Large intestine (tissue), 3 donors: Measurements from ENCODE around the gene PLEKHB2. TPM values are rescaled to one million over a fixed set of nuclear protein-coding genes. Genes with fewer than 3 reads are reported as not detected.
"Not testable (repeated sequence)": the region's sequence is repeated elsewhere in the genome, so short reads cannot be mapped to it uniquely, and the experiment has no call there.

Experiments
- DNase-seq, 2 donors: peaks; one replicate each; pipeline versions ENCODE4 v3.0.0 to v3.0.0-alpha.2; 2013
- H3K27ac ChIP-seq: one replicate; pipeline ENCODE4 v1.5.1; 2013; ENCODE audit warnings: low read length
- H3K27me3 ChIP-seq: 2 replicates; pipeline ENCODE4 v1.6.1; 2013; ENCODE audit warnings: low read length; ENCODE audit not compliant: control insufficient read depth, insufficient read depth
- H3K36me3 ChIP-seq: 2 replicates; pipeline ENCODE4 v1.6.1; 2013; ENCODE audit warnings: low read length; ENCODE audit not compliant: control insufficient read depth, insufficient read depth
- H3K4me1 ChIP-seq: one replicate; pipeline ENCODE4 v1.6.1; 2013; ENCODE audit warnings: low read length; ENCODE audit not compliant: control insufficient read depth, insufficient read depth
- H3K4me3 ChIP-seq: one replicate; pipeline ENCODE4 v1.5.1; 2013; ENCODE audit warnings: low read length
- H3K9me3 ChIP-seq: one replicate; pipeline ENCODE4 v1.6.1; 2013; ENCODE audit warnings: mild to moderate bottlenecking, low read depth, low read length, moderate library complexity; ENCODE audit not compliant: control insufficient read depth
- WGBS: methylation state at CpG from one replicate; pipeline ENCODE4 v1.1.5; 2013; ENCODE audit warnings: low lambda C conversion rate; ENCODE audit not compliant: insufficient coverage; 5-methylcytosine and 5-hydroxymethylcytosine counted together
- polyA plus RNA-seq: library from polyadenylated mRNA; unstranded; fragments of 120-200 nt; gene quantifications from one replicate; pipeline ENCODE4 v1.2.1, GENCODE V29; 2013

PLEKHB2 gene
- polyA plus RNA-seq, 1 donor, result 104 TPM

DNA sequence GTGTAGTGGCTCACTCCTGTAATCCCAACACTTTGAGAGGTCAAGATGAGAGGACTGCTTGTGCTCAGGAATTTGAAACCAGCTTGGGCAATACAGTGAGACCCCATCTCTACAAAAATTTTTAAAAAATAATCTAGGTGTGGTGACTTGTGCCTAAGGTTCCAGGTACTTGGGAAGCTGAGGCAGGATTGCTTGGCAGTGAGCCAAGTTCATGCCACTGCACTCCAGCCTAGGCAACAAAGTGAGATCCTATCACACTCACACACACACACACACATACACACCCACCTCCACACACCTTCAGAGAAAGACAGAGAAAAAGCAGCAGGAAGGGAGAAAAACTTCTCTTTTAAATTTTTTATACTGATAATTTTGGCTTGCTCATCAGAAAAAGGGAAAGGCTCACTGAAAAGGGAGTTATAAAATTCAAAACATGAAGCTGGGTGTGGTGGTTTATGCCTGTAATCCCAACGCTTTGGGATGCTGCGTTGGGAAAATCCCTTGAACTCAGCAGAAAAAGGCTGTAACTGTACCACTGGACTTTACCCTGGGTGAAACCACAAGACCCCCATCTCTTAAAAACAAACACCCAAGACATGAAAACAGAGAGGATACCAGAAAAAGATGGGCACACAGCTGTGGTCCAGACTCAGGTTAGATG lies 37.5 kb upstream of the PLEKHB2 start:
- H3K27ac ChIP-seq, result no peak overlapping the region
- no CpG with 5 or more reads among the region's 2 CpGs for WGBS
- no peaks in the 10 kb centered on the region for H3K27me3 ChIP-seq
- no peaks in the 10 kb centered on the region for H3K9me3 ChIP-seq
- no peak overlapping the region for H3K4me3 ChIP-seq
- H3K36me3 ChIP-seq, result peaks cover 57% of the 10 kb centered on the region
- no peak for DNase-seq
- peaks cover 8% of the 10 kb centered on the region for H3K4me1 ChIP-seq

DNA sequence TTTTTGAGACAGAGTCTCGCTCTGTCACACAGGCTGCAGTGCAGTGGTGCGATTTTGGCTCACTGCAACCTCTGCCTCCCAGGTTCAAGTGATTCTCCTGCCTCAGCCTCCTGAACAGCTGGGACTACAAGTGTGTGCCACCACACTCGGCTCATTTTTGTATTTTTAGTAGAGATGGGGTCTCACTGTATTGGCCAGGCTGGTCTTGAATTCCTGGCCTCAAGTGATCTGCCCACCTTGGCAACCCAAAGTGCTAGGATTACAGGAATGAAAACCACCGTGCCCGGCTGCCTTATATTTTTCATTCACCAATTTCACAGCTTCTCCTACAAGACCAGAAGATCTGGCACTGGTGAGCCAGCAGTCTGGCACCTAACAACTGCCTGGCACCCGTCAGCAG lies 37.0 kb upstream of the PLEKHB2 start:
- DNase-seq, H3K9me3 ChIP-seq, H3K27me3 ChIP-seq, H3K27ac ChIP-seq, H3K4me3 ChIP-seq, H3K4me1 ChIP-seq: not testable (repeated sequence)
- H3K36me3 ChIP-seq, result peaks cover 57% of the 10 kb centered on the region
- WGBS, result no CpG with 5 or more reads among the region's 6 CpGs

DNA sequence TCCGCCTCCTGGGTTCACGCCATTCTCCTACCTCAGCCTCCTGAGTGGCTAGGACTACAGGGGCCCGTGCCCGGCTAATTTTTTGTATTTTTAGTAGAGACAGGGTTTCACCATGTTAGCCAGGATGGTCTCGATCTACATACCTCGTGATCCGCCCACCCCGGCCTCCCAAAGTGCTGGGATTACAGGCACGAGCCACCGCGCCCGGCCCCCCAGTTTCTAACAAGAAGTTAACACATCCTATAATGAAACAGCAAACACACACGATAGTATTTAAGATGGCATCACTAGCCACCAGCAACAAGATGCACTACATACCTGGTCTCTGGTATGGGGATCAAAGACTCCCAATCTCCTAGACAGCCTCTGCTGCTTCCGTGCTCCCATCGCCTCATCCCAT lies 29.6 kb upstream of the PLEKHB2 start:
- not testable (repeated sequence) for DNase-seq, H3K27me3 ChIP-seq, H3K4me1 ChIP-seq, H3K27ac ChIP-seq, H3K4me3 ChIP-seq, H3K9me3 ChIP-seq
- peaks cover 82% of the 10 kb centered on the region for H3K36me3 ChIP-seq
- no CpG with 5 or more reads among the region's 15 CpGs for WGBS

DNA sequence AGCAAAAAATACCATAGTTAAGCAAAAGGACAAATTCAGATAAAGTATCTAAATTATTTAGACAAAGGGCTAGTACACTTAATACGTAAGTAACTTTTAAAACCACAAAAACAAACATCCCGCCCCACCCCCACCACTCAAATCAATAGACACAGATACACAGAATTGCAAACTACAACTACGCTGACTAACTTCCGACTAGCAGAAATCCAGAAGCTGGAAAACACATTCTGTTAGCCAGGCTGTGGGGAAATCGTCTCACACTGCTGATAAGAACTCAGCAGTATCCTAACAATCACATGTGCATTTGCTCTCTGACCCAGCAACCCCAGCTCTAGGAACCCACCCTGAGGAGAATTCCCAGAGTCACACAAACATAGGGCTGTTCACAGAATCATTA lies 28.4 kb upstream of the PLEKHB2 start:
- Histone ChIP-seq H3K27ac (no peak overlapping the region), H3K4me1 (no peaks in the 10 kb centered on the region), H3K27me3 (no peaks in the 10 kb centered on the region), H3K9me3 (no peaks in the 10 kb centered on the region), H3K36me3 (peaks cover 82% of the 10 kb centered on the region), H3K4me3 (no peak overlapping the region)
- 60% methylated on average over 1 of the region's 5 CpGs for WGBS
- DNase-seq, result peak; percentile 21 to 30

DNA sequence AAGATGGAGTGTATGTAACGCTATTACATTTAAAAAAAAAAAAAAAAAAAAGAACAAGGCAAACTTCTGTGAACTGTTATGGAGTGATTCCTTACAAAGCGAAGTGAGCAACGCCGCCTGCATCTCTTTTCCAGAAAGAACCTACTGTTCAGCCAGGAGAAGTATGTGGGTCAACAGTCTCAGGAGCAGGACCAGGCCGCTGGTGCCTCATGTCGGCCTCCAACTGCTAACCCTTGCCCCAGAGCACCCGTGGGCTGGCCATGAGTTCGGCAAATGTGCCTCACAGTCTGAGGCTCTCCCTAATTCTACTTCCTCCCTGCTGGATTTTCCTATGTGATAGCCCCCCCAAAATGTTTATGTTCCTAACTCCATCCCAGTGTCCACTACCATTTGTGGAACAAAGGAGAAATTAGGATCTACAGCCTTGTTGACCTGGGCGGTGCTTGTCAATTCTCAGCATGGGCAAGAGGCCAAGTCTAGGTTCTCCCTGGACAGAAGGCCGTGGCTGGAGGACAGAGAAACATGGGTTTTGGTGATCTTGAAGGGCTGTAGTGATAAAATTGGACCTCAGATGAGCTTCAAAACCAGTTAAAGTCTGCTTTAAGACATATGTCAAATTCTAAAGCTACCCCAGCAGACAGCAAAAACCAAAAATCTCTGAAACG lies 27.8 kb upstream of the PLEKHB2 start:
- no peaks in the 10 kb centered on the region for H3K9me3 ChIP-seq
- H3K4me1 ChIP-seq, result no peaks in the 10 kb centered on the region
- WGBS, result 50% methylated on average over 1 of the region's 11 CpGs
- H3K4me3 ChIP-seq, result no peak overlapping the region
- no peak overlapping the region for H3K27ac ChIP-seq
- peaks cover 83% of the 10 kb centered on the region for H3K36me3 ChIP-seq
- H3K27me3 ChIP-seq, result no peaks in the 10 kb centered on the region
- DNase-seq, result no peak

DNA sequence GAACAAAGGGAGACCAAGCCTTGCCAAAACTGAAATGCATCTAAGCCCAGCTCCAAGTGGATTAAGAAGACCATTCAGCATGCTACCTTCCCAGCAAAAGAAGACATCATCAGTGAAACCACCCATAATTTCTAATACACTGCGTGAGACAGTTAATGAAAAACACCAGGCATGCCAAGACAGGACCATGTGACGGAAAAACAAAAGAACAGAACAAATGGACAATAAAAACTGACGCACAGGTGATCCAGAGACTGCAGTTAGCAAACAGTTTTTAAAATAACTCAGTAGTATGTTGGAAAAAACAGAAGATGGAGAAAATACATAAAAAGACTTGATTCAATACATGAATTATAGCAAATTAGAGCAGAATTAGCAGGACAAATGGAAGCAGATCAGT lies 27.2 kb upstream of the PLEKHB2 start:
- H3K4me3 ChIP-seq, result no peak overlapping the region
- WGBS, result 100% methylated on average over 2 of the region's 3 CpGs
- H3K9me3 ChIP-seq, result no peaks in the 10 kb centered on the region
- DNase-seq, result no peak
- H3K36me3 ChIP-seq, result peaks cover 83% of the 10 kb centered on the region
- no peaks in the 10 kb centered on the region for H3K27me3 ChIP-seq
- H3K4me1 ChIP-seq, result no peaks in the 10 kb centered on the region
- H3K27ac ChIP-seq, result no peak overlapping the region

DNA sequence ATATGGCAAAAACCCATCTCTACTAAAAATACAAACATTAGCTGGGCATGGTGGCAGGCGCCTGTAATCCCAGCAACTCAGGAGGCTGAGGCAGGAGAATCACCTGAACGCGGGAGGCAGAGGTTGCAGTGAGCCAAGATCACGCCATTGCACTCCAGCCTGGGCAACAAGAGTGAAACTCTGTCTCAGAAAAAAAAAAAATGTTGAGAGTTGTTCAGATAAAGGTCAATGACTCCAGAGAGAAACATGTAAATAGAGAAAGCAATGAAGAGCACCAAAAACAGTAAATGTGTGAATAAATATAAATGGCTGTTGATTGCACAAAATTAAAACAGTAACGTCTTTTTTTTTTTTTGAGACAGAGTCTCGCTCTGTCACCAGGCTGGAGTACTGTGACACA lies 25.2 kb upstream of the PLEKHB2 start:
- DNase-seq, H3K4me1 ChIP-seq, H3K4me3 ChIP-seq, H3K9me3 ChIP-seq, H3K27ac ChIP-seq, H3K27me3 ChIP-seq: not testable (repeated sequence)
- H3K36me3 ChIP-seq, result peaks cover 79% of the 10 kb centered on the region
- 100% methylated on average over 3 of the region's 6 CpGs for WGBS

DNA sequence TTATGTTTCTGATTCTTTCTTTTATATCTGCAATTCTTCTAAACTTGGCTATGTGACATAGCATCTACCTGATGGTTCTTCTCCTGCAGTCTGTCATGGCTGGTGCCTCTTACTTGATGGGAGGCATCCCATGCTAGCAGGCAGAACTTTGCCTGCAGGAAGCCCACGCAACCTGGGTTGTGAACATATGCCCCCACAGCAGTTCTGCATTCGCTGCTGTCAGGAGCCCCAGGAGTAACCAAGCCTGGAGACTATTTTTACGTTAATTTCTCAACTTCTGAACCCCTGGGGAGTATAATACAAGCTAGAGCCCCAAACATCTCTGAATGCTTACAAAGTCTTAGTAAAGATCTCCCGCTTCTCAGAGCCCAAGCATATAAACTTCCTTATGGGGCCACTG lies 23.9 kb upstream of the PLEKHB2 start:
- H3K9me3 ChIP-seq, result no peaks in the 10 kb centered on the region
- no peaks in the 10 kb centered on the region for H3K4me1 ChIP-seq
- DNase-seq, result no peak
- WGBS, result no CpG with 5 or more reads among the region's 4 CpGs
- no peak overlapping the region for H3K27ac ChIP-seq
- no peaks in the 10 kb centered on the region for H3K27me3 ChIP-seq
- no peak overlapping the region for H3K4me3 ChIP-seq
- peaks cover 78% of the 10 kb centered on the region for H3K36me3 ChIP-seq

DNA sequence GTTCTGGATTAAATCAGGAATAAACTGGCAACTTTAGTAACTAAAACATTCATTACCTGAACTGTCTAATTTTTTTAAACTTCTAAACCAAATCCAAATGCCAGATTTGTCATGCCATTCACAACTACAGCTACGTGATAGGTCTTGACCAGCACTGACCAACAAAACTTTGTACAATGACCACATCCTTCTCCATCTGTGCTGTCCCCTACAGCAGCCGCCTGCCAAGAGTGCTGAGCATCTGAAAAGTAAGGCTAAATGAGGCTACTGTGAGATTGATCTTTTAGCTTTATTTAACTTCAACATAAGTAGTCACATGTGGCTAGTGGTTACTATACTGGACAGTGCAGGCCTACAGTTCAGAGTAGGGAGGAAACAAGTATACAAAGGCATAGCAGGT lies 19.5 kb upstream of the PLEKHB2 start:
- H3K4me3 ChIP-seq, result no peak overlapping the region
- peaks cover 66% of the 10 kb centered on the region for H3K36me3 ChIP-seq
- H3K9me3 ChIP-seq, result no peaks in the 10 kb centered on the region
- no peak for DNase-seq
- no peak overlapping the region for H3K27ac ChIP-seq
- H3K27me3 ChIP-seq, result no peaks in the 10 kb centered on the region
- no peaks in the 10 kb centered on the region for H3K4me1 ChIP-seq
- no CpG with 5 or more reads among the region's 2 CpGs for whole genome bisulfite sequencing

DNA sequence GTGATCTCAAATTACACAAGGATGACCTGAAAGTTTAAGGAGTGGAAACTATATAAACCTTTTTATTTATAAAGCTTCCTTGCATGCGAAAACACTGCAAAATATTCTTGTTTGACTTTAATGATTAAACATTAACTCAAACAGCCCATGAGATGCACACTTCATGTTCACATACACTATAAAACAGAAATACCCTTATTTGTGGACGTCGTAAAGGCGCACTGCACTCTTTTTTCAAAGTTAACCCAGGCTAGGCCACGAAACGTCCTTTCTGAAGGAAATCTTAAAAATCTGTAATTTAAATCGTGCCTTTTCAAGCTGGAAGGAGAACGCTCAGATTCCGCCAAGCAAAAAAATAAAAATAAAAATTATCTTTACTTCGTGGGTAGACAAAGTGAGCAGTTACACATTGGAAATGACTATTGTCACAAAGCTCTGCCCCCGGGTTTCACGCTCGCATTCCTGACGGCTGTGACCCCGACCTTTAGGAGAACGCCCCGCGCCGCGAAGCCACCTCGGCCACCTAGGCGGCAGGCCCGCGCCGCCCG lies 12.6 kb upstream of the PLEKHB2 start:
- Histone ChIP-seq H3K27me3 (no peaks in the 10 kb centered on the region), H3K4me3 (peak overlapping the region; percentile 66), H3K4me1 (peaks cover 8% of the 10 kb centered on the region), H3K9me3 (no peaks in the 10 kb centered on the region), H3K36me3 (peaks cover 16% of the 10 kb centered on the region), H3K27ac (peak overlapping the region; percentile 80)
- DNase-seq, result peak; percentile 51 to 52
- WGBS, result 17% methylated on average over 1 of the region's 26 CpGs
